K562 (cell line): ENCODE measurements around the gene SCARF2. TPM values are rescaled to one million over a fixed set of nuclear protein-coding genes. Genes with fewer than 3 reads are reported as not detected.

Source experiments
- ARID2 ChIP-seq: fragments of 450-650 bp; IDR thresholded peaks from 2 replicates; pipeline ENCODE4 v1.6.1; 2017; ENCODE audit warnings: antibody characterized with exemption, mild to moderate bottlenecking
- ATF7 ChIP-seq: fragments of 450-650 bp; IDR thresholded peaks from 2 replicates; pipeline ENCODE4 v1.7.1; 2014; ENCODE audit warnings: mild to moderate bottlenecking, moderate library complexity
- FOXM1 ChIP-seq, 2 experiments: fragments of 450-650 bp in 1 of 2; sonication (generic) in 1 of 2; formaldehyde crosslinking in 1 of 2; IDR thresholded peaks; 2 replicates each; pipeline versions ENCODE4 v1.6.1 to v1.9.0; 2017 to 2022; ENCODE audit warnings: low read depth in 2 of 2, mild to moderate bottlenecking in 2 of 2, missing genetic modification reagents in 1 of 2, moderate library complexity in 1 of 2
- FUS ChIP-seq: fragments of 200-400 bp; formaldehyde crosslinking; optimal IDR thresholded peaks from 2 replicates; pipeline ENCODE3; 2017; ENCODE audit warnings: low read depth, low read length
- HBP1 ChIP-seq: fragments of 450-650 bp; formaldehyde crosslinking; IDR thresholded peaks from 2 replicates; pipeline ENCODE4 v1.4.0; 2022; ENCODE audit warnings: missing genetic modification characterization
- ID3 ChIP-seq, 2 experiments: fragments of 250-450 bp in 1 of 2; fragments of 450-650 bp in 1 of 2; sonication (Bioruptor Pico) in 1 of 2; IDR thresholded peaks; 2 replicates each; pipeline versions ENCODE4 v1.6.1 to v1.8.0; 2016 to 2021; ENCODE audit warnings: mild to moderate bottlenecking in 2 of 2, moderate library complexity in 2 of 2, missing compliant biosample characterization in 1 of 2, missing genetic modification characterization in 1 of 2
- KAT2B ChIP-seq: IDR thresholded peaks from one replicate; pipeline ENCODE4 v1.6.1; 2012; ENCODE audit warnings: low read depth, mild to moderate bottlenecking, control low read depth, inconsistent platforms, low read length, moderate library complexity
- PRMT5 ChIP-seq: sonication (generic); formaldehyde crosslinking; IDR thresholded peaks from 2 replicates; pipeline ENCODE4 v1.5.0; 2020; ENCODE audit warnings: missing genetic modification reagents
- SFPQ ChIP-seq: fragments of 200-400 bp; formaldehyde crosslinking; IDR thresholded peaks from 2 replicates; pipeline ENCODE4 v1.6.1; 2017; ENCODE audit warnings: mild to moderate bottlenecking, low read depth, low read length, moderate library complexity
- TFAP4 ChIP-seq: sonication (generic); formaldehyde crosslinking; IDR thresholded peaks from 2 replicates; pipeline ENCODE4 v1.8.0; 2022; ENCODE audit warnings: missing genetic modification reagents, mild to moderate bottlenecking, moderate library complexity, borderline replicate concordance
- ZNF12 ChIP-seq: sonication (generic); formaldehyde crosslinking; IDR thresholded peaks from 2 replicates; pipeline ENCODE4 v1.4.0; 2020; ENCODE audit warnings: mild to moderate bottlenecking, missing genetic modification reagents
- ZNF212 ChIP-seq: fragments of 450-650 bp; formaldehyde crosslinking; IDR thresholded peaks from 2 replicates; pipeline ENCODE4 v1.4.0; 2020; ENCODE audit warnings: mild to moderate bottlenecking
- ZNF551 ChIP-seq: fragments of 250-450 bp; sonication (Bioruptor Pico); IDR thresholded peaks from 2 replicates; pipeline ENCODE4 v1.5.0; 2021; ENCODE audit warnings: mild to moderate bottlenecking, moderate library complexity
- polyA plus RNA-seq, 8 experiments: library from polyadenylated mRNA; depleted of rRNA in 4 of 8; stranded (reverse) in 5 of 8; unstranded in 3 of 8; fragments of >200 nt; fragmentation: Nextera tagmentation in 2 of 8; fragmentation: Illumina TruSeq in 1 of 8; extraction: Ambion mirVana in 2 of 8; extraction: Trizol in 1 of 8; gene quantifications; 2 replicates each; pipeline versions ENCODE4 v1.2.1 to v1.2.3, GENCODE V29; 2011 to 2014; ENCODE audit warnings: inconsistent platforms in 1 of 8, missing spikeins in 1 of 8
- total RNA-seq, 7 experiments: library from RNA; depleted of rRNA in 6 of 7; stranded (reverse); fragments of >200 nt in 6 of 7; fragmentation: Illumina TruSeq in 2 of 7; extraction: Trizol in 2 of 7; gene quantifications; 2 replicates each; pipeline versions ENCODE4 v1.2.1 to v1.2.3, GENCODE V29; 2011 to 2021; ENCODE audit warnings: low replicate concordance in 1 of 7
- TF ChIP-seq, protein P1 (sequence below), 2 experiments: fragments of 450-650 bp; conservative IDR thresholded peaks; 2 replicates each; pipeline ENCODE4 v1.6.1; 2017; ENCODE audit warnings: mild to moderate bottlenecking in 2 of 2, moderate library complexity in 2 of 2
- TF ChIP-seq, protein P2 (sequence below): IDR thresholded peaks from 3 replicates; pipeline ENCODE4 v1.6.1; 2011; ENCODE audit warnings: borderline replicate concordance, mild to moderate bottlenecking, moderate library complexity; ENCODE audit not compliant: insufficient read length; ENCODE audit errors: extremely low read depth

Gene SCARF2
- total and polyA plus RNA-seq, 9 of the 15 experiments (the other 6 are each of a cell fraction or from before 2014, with no cell fraction given), result 0.06 to 0.32 (median 0.21) TPM; not detected in 5

- TF ChIP-seq, protein P1, sequence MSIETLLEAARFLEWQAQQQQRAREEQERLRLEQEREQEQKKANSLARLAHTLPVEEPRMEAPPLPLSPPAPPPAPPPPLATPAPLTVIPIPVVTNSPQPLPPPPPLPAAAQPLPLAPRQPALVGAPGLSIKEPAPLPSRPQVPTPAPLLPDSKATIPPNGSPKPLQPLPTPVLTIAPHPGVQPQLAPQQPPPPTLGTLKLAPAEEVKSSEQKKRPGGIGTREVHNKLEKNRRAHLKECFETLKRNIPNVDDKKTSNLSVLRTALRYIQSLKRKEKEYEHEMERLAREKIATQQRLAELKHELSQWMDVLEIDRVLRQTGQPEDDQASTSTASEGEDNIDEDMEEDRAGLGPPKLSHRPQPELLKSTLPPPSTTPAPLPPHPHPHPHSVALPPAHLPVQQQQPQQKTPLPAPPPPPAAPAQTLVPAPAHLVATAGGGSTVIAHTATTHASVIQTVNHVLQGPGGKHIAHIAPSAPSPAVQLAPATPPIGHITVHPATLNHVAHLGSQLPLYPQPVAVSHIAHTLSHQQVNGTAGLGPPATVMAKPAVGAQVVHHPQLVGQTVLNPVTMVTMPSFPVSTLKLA (conservative IDR thresholded peaks at IDR 0.05), result no peak
- TF ChIP-seq TFAP4 (no peak), SFPQ (no peak), ZNF551 (CRISPR knock-in tag) (no peak), FUS (no peak), ATF7 (peak; percentile 27; the same call in 1 of the 2 replicates), FOXM1 (IDR thresholded peaks at IDR 0.05; ENCODE audit: low read depth) (no peak), FOXM1 (CRISPR knock-in tag; IDR thresholded peaks at IDR 0.05; ENCODE audit: low read depth) (peak; percentile 10; the same call in 1 of the 2 replicates), ZNF212 (CRISPR knock-in tag) (peak; percentile 10; the same call in 1 of the 2 replicates), ARID2 (peak; percentile 1; the same call in 1 of the 2 replicates), HBP1 (peak; percentile 4; the same call in 1 of the 2 replicates), KAT2B (no peak), ZNF12 (CRISPR knock-in tag) (no peak), PRMT5 (CRISPR knock-in tag) (0 out of 2 replicates have a peak, but pooled peaks have one; percentile 46), ID3 (CRISPR knock-in tag; IDR thresholded peaks at IDR 0.05) (no peak), ID3 (tag; IDR thresholded peaks at IDR 0.05) (peak; percentile 25; the same call in 1 of the 2 replicates)
- TF ChIP-seq, protein P2, sequence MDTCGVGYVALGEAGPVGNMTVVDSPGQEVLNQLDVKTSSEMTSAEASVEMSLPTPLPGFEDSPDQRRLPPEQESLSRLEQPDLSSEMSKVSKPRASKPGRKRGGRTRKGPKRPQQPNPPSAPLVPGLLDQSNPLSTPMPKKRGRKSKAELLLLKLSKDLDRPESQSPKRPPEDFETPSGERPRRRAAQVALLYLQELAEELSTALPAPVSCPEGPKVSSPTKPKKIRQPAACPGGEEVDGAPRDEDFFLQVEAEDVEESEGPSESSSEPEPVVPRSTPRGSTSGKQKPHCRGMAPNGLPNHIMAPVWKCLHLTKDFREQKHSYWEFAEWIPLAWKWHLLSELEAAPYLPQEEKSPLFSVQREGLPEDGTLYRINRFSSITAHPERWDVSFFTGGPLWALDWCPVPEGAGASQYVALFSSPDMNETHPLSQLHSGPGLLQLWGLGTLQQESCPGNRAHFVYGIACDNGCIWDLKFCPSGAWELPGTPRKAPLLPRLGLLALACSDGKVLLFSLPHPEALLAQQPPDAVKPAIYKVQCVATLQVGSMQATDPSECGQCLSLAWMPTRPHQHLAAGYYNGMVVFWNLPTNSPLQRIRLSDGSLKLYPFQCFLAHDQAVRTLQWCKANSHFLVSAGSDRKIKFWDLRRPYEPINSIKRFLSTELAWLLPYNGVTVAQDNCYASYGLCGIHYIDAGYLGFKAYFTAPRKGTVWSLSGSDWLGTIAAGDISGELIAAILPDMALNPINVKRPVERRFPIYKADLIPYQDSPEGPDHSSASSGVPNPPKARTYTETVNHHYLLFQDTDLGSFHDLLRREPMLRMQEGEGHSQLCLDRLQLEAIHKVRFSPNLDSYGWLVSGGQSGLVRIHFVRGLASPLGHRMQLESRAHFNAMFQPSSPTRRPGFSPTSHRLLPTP, result no peak
Observed at GRCh38 chr22:20429254-20430100, 8.1 kb downstream of the SCARF2 start (continued).
